NCI-H82 treated with DMSO at 0.1 percent for 48 hours (cell line): ENCODE data around the gene TNNT3.

Experiments used
- DNase-seq: peaks from one replicate; lab custom pipeline; 2025; ENCODE audit not compliant: unreplicated experiment; lab: John Stamatoyannopoulos, UW

The TNNT3 gene

GRCh38 chr11:1894759-1895158 lies 24.7 kb upstream of the TNNT3 start:
- DNase-seq, result no peak

DNA sequence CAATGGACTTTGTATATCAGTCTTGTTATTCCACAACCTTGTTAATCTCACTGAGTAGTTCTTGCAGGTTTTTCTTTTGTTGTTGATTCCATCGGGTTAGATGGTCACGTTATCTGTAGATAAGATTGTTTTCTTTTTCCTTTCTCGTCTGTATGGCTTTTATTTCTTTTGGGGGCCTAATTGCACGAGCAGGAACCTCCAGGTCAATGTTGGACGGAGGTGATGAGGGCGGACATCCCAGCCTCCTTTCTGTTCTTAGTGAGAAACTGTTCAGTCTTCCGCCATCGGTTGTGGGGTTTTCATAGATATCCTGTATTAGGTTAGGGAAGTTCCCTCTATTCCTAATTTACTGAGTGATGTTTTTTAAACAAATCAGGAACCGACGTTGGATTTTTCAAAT lies 23.0 kb upstream of the TNNT3 start:
- DNase-seq, result no peak

DNA sequence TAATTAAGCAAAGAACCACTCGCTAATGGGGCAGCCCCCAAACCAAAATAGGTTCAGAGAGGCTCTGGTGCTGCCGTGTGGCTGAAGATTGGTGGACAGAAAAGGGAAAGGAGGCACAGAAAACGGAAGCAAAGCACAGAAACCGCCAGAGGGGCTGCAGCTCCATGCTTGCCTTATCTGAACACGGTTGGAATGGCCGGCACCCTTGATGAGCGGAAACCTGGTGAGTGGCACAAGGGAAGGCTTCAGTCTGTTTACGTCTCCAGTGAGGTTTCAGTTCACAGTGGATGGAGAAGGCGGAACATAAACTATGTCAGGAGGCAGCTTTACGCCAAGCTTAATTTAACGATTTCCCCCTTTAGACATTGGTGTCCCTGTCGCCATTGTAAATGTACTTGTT lies 22.6 kb upstream of the TNNT3 start:
- no peak for DNase-seq

GRCh38 chr11:1899090-1899489 lies 20.4 kb upstream of the TNNT3 start:
- DNase-seq, result no peak

DNA sequence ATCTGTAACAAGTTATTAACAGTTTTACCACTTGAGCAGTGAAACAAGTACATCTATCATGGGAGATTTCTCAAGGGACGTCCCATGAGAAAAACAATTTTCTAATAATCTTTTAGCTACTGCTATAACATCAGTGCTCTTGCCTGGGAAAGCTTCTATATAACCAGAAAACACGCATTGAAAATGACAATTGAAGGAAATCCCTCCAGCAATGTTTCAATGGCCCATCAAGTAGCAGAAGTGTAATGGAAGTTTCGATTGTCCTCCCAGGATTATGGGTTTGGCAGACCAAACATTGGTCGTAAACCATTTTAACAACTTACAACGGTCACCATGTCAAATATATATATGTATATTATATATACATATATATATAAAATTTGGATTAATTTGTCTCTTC lies 19.8 kb upstream of the TNNT3 start:
- DNase-seq, result no peak

DNA sequence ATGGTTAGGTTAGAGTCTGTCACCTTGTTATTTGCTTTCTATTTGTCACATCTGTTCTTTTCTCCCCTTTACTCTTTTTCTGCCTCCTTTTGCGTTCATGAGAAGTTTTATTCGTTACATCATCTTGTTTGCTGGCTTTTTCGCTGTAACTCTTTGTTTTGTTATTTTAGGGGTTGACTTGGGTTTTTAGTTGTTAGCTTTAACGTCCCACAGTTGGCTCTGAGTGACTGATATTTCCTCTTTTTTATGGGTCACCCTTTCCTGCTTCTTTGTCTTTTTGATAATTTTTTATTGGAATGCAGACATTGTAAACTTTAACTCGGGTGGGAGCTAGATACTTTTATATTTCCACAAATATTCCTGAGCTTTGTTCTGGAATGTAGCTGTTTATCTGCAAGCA lies 13.3 kb upstream of the TNNT3 start:
- DNase-seq, result no peak

DNA sequence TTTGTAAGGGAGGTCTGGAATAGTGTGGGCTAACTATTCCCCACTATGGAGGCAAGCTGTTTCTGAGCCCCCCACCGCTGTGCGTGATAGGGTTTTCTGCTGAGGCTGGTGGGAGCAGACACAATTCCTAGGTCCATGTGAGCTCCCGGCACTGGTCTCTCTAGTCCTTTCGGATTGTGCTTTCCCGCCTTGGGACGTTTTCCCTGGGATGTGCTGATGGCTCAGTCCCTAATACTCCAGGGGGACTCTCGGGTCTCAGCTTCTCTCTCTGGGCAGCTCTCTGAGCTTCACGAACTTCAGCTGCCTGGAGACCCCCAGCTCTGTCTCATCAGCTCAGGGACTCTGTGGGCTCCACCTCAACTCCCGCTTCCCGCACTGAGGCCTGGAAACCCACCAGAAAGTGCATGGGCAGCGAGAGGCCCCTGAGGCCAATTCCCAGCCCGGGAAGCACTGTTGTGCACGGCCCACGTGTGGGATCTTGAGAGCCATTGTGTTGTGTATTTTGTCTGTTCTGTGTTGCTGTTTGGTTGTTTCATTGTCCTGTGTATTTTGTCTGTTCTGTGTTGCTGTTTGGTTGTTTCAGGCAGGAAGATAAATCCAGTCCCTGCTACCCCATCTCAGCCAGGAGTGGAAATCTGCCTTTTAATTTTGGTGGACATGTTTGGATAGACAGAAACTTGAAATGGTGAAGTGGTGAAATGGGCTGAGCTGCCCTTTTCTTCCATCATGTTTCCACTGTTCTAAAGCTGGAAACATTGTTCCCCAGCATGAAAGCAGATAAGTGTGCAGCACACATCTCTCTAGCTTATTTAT lies 12.7 kb upstream of the TNNT3 start:
- no peak for DNase-seq

DNA sequence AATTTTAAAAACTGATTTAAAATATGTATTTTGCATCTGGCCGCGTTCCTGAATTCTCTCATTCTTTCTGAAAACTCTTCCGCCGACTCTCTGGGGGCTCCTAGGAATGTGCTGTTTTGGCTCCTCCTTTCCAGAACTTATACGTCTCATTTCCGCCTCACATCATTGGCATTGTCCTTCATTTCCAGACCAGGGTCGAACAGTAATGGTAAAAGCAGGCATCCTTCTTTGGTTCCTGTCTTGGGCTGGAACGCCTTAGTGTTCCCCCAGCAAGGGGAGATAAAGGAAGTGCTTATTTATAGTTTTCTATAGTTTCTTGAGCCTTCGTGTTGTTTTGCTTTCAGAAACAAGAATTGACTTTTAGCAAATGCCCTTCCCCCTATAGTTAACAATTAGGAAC lies 10.9 kb upstream of the TNNT3 start:
- no peak for DNase-seq

GRCh38 chr11:1909524-1909923 lies 10.0 kb upstream of the TNNT3 start:
- no peak for DNase-seq

- DNase-seq, result no peak
Measured at GRCh38 chr11:1912289-1912878, 7.1 kb upstream of the TNNT3 start.

- DNase-seq, result no peak
Measured at GRCh38 chr11:1913271-1914060, 6.0 kb upstream of the TNNT3 start.

GRCh38 chr11:1915795-1916131 lies 3.7 kb upstream of the TNNT3 start:
- no peak for DNase-seq

DNA sequence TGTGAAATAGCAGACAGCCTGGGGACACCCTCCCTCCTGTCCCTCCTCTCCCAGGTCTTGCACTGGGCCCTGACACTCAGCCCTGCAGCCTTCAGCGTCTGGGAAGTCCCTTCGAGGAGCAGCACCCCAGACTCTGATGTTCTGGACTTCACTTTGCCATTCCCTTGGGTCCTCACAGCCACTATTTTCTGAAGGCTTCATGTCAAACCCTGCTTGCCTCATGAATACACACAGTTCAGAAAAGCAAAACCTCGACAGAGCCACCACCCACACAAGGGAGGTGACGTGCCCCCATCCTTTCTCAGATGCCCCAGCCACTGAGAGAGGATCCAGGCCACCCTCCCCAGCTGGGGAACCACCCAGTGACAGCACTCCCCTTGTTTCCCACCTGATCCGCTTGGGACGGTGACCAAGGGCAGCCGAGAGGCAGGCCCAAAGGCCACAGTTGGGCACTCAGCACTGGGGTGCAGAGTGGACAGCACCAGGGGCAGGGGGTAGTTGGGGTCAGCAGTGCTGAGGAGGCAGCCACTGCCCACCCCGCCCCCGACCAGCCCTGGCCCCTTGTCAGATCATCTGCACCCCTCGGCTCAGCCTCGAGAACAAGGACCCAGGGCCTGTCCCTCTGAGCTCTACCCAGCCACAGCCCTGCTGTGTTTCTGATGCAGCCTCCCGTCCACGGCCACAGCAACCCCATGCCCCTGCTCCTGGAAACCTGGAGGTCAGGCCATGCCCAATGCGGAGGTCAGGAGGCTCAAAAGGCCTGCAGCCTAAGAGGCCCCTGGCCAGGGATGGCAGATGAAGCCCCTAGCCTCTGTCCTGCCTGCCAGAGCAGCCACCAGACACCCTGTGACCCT lies 3.1 kb upstream of the TNNT3 start:
- no peak for DNase-seq

DNA sequence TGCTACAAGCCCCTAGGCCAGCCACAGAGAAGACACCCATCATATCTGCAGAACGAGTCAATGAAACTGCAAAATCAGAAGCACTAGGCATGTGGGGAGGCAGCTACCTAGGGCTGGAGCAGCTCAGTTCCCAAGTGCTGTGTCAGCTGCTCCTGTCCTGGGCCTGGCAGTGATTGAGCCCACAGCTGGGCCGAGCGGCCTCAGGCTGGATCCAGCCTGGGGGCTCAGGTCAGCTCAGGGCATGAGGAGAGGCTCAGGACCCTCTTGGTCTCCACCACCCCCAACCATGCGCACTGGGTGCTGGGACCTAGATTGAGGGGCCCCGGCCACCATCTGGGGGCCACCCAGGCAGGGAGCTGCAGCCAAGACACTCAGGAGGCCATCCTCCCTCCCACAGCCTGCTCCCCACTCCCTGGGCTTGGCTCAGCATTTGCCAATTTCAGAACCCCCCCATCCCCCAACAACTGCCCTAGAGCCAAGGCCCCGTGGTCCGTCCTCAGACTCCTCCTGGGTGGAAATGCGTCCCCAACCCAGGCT lies 2.4 kb upstream of the TNNT3 start:
- DNase-seq, result no peak

DNA sequence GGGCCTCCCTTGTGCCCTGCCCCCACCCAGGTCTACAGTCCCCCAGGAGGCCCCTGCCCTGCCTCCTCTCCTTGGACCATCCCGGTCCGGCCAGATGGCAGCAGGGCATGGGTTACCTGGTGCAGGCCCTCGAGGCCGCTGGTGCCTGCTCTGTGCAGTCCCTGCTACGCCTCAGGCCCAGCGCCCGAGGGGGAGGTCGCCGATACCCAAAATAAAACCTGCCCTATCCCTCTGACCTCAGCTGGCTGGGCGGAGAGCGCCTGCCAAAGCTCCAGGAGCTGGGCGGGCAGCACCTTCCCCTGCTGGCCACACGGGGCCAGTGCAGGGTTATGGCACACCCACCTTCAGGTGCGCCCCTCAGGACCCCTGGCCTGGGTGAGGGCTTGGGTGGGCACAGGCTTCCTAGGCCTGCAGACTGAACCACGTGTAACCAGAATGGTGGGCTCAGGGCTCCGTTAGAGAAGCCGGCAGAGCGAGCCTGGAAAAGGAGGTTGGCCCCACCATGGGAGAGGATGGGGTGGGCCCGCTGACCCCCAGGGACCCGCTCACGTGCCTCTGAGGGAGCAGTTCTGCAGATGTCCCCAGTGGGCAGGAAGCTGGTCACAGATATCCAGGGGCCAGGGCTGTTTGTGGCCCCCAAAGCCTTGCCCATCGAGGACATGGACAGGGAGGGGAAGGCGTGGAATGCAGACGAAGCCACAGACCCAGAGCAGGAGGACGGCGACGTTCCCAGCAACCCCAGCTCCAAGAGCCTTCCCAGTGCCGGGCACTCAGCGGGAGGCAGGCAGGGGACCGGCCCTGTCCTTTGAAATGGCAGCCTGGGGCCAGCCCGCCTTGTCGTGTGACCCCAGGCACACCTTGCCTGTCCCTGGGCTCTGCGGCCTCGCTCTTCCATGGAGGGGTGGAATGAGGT lies 1.7 kb upstream of the TNNT3 start:
- DNase-seq, result no peak

GRCh38 chr11:1918436-1919315 lies 827 bp upstream of the TNNT3 start:
- DNase-seq, result no peak

GRCh38 chr11:1920128-1920908 lies 815 bp downstream of the TNNT3 start:
- DNase-seq, result no peak

GRCh38 chr11:1920909-1921573 lies 1.5 kb downstream of the TNNT3 start:
- DNase-seq, result no peak
